Fibroblast of upper back skin (primary cell): ENCODE data around the gene CDHR1.
"Not testable (repeated sequence)": the region's sequence is repeated elsewhere in the genome, so short reads cannot be mapped to it uniquely, and the experiment has no call there.

Source experiments
- DNase-seq: peaks from one replicate; pipeline ENCODE4 v3.0.0-alpha.2; 2013

Gene CDHR1

DNA sequence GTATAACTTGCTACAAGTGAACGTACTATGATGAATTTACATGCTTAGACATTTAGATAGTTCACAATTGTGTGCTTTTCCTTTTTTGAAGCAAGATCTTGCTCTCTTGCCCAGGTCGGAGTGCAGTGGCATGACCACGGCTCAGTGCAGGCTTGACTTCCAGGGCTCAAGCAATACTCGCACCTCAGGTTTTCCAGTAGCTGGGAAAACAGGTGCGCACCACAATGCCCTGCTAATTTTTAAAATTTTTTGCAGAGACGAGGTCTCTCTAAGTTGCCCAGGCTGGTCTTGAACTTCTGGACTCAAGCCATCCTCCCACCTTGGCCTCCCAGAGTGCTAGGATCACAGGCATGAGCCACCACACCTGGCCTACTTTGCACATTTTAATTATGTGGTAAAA, 18.9 kb upstream of the CDHR1 start:
- DNase-seq = no peak

DNA sequence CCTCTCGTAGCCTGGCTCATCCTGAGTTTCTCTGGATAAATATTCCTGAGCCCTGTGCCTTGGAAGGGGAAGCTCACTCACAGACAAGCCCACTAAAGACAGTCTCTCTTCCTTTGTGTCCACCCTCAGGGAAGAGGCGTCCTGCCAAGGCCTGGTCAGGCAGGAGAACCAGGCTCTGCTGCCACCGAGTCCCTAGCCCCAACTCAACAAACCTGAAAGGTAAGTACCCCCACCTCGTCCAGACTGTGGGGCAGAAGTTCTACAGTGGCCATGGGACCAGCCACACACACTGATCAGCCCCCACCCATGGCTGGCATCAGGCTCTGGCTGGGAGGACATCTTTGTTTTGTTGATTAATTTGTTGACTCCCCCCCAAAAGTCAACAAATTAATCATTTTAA, 18.0 kb upstream of the CDHR1 start:
- no peak for DNase-seq

DNA sequence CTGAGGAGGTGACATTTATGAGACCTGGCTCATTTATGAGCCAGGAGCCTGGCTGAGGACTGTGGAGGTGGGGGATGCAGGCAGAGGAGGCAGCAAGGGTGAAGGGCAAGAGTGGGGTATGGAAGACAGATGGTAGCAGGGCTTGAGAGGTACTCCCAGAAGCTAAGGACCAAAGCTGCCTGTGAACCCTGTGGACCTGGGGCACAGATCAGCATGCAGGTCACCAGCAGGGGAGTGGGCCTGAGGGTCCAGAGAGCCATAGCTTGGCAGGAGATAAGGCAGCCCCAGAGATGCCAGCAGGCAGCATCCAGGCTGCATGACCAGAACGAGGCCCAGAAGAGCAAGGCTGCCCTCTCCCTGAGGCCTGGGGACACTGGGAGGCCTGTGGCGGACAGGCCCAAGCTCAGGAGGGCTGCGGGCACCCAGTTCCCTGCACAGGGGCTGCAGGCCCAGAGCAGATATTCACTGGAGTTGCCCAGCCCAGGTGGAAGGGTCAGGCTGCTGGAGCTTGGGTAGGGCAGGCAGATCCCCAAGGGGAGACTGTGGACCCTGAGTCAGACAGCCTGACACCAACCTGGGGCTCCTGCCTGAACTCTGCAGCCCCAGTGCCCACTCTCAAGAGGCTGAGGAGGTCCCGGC, 17.4 kb upstream of the CDHR1 start:
- DNase-seq = no peak

DNA sequence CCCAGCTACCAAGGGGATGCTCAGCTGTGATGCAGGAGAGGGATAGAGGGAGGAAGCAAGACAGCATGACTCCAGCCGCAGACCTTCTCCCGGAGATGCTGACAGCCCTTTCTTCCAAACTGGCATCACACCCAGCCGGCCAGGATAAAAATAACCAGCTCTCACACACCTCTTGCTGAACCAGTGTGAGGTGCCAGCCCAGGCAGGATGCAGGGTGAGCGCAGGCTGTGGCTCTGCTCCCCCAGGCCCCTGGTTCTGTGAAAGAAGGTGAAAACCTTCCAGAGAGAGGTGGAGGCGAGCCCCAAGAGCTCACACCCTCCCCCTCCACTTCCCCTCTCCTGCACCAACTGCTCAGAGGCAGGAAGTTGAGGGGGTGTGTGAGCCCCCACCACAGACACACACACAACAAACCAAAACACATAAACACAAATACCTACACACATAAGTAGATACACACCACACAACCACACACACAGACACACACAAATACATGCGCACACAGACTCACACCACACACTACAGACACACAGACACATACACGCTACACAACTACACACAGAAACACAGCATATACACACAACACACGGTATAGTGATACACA, 16.7 kb upstream of the CDHR1 start:
- no peak for DNase-seq

DNA sequence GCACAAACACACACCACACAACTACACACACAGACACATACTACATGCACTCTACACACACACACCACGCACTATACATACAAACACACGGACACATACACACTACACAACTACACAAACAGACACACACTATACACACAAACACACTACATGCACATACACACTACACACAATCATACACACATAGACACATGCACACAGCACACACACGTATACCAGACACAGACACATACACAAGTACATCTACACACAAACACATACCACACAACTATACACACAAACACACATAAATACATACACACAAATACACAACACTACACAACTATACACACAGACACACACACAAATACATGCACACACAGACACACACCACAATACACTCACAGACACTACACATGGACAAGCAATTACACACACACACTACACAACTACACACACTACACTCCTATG, 16.2 kb upstream of the CDHR1 start:
- no peak for DNase-seq

DNA sequence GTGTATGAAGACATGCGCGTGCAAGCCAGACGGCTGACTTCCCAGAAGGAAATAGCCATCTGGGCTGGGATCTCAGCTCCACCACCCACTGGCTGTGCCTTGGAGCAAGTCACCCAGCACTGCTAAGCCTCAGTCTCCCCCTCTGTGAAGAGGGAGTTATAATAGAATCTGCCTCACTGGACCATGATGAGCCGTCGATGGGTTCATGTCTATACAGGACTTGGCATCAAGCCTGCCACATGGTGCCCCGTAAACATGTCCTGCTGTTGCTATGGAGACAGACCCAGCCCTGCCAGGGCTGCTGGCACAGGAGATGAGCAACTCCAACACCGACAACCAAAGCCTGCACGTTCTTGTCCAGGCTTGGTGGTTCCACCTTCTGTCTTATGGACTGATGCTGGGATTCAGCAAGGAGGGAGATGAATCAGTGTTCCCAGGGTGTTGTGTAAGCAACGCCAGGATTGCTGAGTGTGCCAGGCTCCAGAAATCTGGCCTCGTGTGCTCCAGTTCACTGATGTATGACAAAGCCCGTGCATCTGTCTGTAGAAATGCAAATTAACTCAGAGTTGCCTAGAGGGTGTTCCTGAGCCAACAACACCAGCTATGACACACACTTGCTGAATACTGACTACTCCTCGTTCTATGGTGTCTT, 15.2 kb upstream of the CDHR1 start:
- no peak for DNase-seq

DNA sequence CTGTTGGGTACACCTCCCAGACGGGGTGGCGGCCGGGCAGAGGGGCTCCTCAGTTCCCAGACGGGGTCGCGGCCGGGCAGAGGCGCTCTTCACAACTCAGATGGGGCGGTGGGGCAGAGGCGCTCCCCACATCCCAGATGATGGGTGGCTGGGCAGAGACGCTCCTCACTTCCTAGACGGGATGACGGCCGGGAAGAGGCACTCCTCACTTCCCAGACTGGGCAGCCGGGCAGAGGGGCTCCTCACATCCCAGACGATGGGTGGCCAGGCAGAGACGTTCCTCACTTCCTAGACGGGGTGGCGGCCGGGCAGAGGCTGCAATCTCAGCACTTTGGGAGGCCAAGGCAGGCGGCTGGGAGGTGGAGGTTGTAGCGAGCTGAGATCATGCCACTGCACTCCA, 14.0 kb upstream of the CDHR1 start:
- DNase-seq = not testable (repeated sequence)

DNA sequence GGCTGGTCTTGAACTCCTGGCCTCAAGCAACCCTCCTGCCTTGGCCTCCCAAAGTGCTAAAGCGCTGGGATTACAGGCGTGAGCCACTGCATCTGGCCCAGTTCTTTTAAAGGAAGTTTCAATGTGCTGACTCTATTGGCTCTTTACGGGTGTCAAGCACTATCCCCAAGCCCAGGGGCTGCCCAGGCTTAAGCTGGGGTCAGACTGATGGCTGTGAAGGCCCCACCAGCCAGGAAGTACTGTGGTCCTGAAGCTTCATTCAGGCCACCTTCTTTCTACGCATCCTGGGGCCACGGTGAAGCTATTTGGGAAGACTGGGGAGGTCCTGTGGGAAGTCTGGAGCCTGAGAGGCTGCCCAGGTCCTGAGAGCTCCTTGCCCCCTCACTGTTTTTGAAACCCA, 12.7 kb upstream of the CDHR1 start:
- no peak for DNase-seq

DNA sequence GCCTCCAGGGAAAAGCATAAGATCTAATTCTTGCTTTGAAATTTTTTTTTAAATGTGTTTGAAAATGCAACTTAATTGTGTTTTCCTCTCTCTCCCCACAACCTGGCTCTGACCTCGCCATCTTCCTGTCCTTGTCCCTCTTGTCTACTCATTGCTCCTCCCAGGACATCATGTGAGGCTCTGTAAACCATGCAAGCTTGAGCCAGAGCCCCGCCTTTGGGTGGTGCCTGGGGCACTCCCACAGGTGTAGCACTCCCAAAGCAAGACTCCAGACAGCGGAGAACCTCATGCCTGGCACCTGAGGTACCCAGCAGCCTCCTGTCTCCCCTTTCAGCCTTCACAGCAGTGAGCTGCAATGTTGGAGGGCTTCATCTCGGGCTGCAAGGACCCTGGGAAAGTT, 9.8 kb upstream of the CDHR1 start:
- DNase-seq = no peak

DNA sequence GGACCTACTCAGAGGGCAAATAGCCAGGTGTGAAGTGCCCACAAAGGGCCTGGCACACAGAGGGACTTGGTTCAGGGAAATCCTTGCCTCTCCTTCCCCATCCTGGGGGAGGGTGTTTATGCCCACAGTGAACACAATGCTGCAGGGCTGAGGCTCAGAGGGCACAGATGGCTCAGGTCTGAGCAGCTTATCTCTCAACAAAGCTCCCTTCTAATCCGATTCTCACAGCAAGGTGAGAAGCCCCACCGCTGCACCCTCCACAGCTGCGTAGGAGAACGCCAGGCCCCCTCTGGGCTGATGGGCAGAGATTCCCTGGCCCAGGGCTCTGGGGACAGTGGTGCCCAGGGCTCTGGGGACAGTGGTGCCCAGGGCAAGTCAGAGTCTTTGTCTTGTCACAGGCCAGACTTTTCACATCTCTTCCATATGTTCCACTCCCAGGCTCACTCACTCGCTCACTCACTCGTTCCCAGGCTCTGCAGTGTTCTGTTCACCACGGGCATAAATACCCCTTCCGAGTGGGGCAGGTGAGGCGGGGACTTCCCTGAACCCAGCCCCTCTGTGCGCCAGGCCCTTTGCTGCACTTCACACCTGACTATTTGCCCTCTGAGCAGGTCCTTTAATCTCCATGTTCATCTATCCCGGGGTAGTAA, 8.7 kb upstream of the CDHR1 start:
- DNase-seq = no peak

DNA sequence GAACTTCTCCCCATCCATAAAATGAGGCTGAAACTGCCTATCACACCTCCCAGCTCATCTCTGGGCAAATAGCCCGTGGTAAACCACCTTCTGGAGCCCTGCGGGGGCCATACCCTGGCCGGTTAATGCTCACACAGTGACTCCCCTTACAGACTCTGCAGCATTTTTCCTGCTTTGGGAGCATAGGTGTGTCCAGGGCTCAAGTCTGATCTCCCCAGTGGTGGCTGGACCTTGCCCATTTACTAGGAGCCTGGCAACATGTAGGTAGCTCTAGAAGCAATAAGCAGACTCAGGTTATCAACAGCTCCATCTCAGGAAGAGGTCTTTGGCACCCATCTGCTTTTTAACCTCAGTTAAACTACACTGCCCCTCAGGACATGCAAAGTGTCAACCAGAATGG, 5.5 kb upstream of the CDHR1 start:
- no peak for DNase-seq

DNA sequence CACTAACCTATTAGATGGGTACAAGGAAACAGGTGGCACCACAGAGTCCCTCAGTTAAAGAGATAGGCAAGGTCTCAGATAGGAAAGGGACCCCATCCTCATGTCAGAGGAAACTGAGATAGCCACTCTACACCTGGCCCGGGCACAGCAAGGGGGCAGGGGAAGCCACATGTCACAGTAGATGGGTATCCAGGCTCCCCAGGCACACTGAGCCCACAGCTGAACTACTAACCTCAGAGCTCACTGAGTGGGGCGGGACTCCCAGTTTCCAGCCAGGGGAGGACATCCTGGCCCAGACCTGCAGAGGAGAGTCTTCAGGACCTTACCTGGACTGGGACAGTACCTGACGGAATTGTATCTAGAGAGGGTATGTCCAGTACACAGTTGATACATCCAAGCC, 3.7 kb upstream of the CDHR1 start:
- no peak for DNase-seq

DNA sequence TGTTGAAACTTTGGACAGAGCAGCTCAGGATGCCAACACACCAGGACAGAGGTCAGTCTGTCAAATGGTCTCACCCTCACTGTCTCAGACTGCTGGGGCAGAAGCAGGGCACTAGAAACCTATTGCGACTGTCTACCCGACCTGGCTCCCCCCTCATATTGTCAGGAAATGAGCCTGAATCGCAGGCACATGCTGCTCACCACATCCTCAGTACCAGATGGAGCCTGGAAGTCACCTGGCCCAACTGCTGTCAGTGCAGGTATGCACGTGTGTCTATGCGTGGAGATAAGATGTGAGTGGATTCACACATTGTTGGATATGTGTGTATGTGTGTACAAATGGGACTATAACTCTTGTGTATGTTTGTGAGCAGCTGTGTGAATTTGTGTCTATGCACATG, 3.2 kb upstream of the CDHR1 start:
- DNase-seq = no peak

DNA sequence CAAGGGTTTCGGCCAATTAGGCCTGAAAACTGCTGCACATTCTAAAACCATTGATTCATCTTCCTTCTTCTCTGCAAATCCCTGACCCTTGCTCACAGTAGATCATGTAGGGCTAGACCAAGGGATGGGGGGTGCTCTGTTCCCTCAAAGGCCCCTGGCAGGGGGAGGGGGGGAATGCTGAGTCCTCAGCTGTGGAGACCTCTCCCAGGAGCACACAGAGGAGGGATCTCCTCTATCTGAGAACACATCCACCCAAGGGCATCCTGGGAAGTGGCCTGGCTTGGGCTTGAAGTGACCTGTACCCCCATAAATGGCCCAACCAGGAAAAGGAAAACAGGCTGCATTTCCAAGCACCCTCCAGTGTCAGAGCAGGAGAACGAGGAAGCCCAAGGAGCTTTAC, 1.0 kb upstream of the CDHR1 start:
- no peak for DNase-seq

DNA sequence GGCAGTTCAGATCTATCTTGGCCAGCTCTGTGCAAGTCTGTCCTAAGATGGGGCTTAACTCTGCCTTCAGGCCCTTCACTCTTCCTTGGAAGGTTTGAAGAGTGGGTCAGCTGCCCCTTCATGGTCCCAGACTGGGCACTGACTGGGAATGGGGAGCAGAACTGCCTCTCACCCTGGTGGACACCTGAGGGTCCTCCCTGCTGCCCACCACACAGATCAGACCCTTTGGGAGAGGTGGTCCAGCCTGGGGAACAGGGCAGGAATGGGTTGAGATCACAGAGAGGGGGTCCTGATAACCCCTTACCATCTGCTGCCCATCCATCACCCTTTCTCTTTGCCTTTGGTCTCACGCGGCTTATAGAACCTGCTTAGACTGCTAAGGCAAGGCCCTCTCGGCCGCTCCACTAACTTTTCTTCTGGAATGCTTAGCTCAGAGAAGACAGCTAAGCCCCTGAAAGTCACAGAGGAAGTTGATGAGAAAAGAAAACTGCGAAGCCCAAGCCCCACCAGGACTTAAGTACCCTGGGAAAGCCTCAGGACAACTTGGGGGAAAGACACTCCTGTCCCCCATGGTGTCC, 402 bp upstream of the CDHR1 start:
- DNase-seq = no peak

DNA sequence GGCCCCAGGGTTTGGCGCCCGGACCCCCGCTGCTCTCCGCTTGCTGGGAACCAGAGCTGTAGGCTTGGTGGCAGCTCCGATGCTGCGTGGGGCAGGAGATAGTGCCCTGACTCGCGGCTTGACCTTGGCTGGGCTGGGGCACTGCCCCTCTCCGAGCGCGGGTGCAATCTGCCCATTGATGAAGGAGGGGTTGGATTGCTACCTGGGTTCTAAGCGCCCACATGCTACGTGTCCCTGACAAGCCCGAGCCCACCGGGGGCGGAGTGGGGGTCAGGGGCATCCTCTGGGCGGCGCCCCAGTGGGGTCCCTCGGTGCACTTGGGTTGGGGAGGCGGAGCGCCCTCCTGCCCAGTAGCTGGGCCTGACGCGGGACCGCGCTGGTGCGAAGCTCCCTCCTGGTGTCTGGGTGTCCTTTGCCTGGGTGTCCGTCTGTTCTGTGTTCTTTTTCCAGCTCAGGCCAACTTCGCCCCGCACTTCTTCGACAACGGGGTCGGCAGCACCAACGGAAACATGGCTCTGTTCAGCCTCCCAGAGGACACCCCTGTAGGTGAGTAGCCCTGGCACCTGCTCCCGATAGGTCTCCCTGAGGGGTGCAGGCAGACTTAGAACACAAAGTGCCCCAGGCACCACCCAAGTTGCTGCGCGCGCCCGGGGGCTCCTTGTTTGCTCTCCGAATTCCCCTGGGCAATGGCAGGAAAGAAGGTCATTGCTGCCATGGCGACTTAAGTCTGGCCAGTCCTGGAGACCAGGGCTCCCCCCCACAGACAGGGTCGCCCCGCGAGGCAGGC, 900 bp downstream of the CDHR1 start:
- DNase-seq = no peak

DNA sequence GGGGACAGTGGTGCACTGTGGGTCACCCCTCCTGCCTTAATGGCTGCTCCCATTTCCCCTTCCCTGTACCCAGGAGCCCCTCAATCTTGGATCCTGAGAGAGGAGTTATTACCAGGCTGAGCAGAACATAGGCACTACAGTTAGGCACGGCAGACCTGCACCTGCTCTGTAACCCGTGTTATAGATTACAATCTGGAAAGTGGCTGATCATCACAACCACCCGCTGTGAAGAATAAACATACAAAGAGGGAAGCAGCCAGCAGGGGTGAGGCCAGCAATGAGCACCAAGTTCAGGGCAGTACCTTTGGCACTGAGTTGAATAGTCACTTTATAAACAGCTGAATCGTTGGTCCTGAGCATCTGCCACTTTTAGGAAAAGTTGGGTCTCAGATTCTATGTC, 1.7 kb downstream of the CDHR1 start:
- DNase-seq = no peak

DNA sequence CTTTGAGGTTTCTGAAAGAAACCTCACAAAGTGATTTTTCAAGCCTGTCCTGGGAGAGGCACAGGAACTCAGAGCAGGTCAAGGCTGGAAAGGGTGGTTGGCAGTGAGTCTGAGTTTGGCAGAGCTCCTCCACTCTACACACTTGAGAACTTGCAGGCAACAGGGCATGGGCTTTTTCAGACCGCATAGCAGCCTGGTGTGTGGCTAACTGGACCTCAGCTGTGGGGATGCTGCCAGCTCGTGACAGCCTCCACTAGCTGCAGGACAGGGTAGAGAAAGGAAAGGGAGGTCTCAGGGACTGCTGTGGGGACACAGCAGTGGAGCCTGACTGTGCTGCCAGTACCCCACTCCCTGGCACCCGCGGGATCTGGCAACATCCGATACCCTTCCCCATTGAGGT, 2.6 kb downstream of the CDHR1 start:
- DNase-seq = no peak

DNA sequence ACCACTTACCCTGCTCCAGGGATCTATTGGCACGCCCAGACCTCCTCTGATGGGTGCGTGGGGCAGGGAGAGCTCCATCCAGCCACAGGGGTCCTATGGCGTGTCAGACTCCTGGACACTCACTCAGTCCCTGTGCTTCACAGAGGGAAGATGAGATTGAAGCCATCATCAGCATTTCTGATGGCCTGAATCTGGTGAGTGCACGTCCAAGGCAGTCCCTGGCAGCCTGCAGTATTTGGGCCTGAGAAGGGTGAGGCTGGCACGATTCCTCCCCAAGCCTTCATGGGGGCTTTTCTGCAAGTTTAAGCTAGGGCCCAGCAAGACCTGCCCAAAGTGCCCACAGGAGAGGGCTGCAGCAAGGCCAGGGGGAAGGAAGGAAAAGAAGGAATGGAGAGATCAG, 3.3 kb downstream of the CDHR1 start:
- DNase-seq = no peak

DNA sequence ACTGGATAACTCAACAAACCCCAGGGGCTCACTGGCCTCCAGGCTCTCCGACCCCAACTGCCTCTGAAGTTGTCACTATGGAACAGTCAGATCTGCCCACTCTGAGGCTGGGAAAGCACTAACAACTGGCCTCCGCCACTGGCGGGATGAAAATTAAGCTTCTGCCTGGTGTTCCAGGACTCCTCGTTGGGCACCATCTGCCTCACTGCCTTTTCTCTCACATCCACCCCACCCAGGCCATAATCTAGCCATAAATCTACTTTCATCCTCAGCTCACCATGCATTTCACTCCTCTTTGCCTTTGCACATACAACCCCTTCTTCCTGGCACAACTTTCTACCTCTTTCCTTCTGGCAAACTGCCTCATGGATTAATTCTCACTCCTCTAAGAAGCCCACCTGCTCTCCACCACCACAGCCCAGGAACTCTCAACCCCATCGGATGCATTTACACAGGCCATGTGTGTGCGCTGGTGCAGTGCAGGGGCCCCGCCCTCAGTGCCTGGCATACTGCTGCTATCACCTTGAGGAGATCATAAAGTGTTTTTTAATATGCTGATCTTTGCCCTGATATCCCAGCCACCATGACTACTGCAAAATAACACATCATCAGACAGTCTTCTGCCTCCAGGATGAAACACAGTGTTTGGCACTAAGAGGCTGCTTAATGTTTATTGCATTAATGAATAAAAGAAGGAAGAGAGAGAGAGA, 4.0 kb downstream of the CDHR1 start:
- no peak for DNase-seq

DNA sequence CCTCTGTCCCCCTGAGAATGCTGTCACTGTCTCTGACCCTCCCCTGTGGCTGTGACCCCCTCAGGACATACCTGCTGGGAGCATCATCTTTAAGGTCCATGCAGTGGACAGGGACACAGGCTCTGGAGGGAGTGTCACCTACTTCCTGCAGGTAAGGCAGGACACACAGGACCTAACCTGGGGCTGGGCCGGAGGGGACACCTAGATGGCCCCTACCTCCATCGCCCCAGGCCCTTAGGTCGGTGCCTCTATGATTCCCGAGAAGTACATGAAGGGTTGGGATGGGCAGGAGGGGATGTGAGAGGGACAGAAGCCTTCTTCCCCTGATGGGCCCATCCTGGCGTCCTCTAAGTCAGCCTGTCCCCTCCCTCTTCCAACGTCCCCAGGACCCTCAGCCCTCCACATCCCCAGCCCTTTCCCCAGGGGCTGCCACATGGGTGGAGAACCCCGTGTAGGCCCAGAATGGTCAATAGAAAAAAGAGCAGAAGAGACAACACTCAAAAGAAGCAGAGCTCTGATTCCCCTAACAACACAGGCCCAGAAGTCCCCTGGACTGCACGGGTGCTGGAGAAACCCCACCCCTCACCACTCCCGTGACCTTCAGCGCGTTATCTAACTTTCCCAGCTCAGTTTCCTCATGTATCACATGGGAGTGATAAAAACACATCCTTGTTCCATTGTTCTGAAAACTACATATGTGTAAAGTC, 6.4 kb downstream of the CDHR1 start:
- no peak for DNase-seq

DNA sequence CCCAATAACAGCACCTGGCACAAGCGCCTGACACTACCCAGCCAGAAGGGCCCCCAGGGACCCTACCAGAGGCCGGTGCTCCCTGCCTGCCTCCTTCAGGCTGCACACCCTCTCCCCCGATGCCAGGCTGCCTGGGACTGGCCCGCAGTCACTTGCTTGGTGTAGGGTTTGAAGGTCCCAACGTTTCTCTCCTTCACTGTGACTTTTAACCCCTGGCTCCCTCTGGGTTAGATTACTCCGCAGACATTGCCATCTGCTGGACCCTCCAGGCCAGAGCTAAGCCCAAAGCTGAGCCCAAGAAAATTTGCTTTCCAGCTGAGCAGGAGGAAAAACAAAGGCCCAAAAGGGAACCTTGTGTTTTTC, 6.9 kb downstream of the CDHR1 start:
- DNase-seq = no peak
